WTC11 (cell line): ENCODE results near the gene CAMKMT.

Source experiments
- ATF1 ChIP-seq: sonication (generic); formaldehyde crosslinking; IDR thresholded peaks from 2 replicates; pipeline ENCODE4 v1.8.1; 2023; ENCODE audit warnings: mild to moderate bottlenecking, moderate library complexity, missing genetic modification reagents
- CBFB ChIP-seq: sonication (generic); formaldehyde crosslinking; IDR thresholded peaks from 2 replicates; pipeline ENCODE4 v1.8.1; 2022; ENCODE audit warnings: mild to moderate bottlenecking, low read depth, missing genetic modification reagents
- CREB1 ChIP-seq: sonication (generic); formaldehyde crosslinking; IDR thresholded peaks from 2 replicates; pipeline ENCODE4 v1.8.0; 2023; ENCODE audit warnings: mild to moderate bottlenecking, missing genetic modification reagents
- CTCF ChIP-seq: fragments of 200-600 bp; IDR thresholded peaks from 2 replicates; pipeline ENCODE4 v1.8.0; 2022; ENCODE audit warnings: antibody characterized with exemption
- ETV6 ChIP-seq: sonication (generic); formaldehyde crosslinking; IDR thresholded peaks from 2 replicates; pipeline ENCODE4 v1.8.1; 2022; ENCODE audit warnings: mild to moderate bottlenecking, missing genetic modification reagents
- TF ChIP-seq, protein P1 (sequence below): sonication (generic); formaldehyde crosslinking; conservative IDR thresholded peaks from 2 replicates; pipeline ENCODE4 v1.8.1; 2022; ENCODE audit warnings: mild to moderate bottlenecking, missing genetic modification reagents
- TF ChIP-seq, protein P2 (sequence below): sonication (generic); formaldehyde crosslinking; IDR thresholded peaks from 2 replicates; pipeline ENCODE4 v1.8.0; 2022; ENCODE audit warnings: mild to moderate bottlenecking, missing genetic modification reagents
- TF ChIP-seq, protein P3 (sequence below): sonication (generic); formaldehyde crosslinking; IDR thresholded peaks from 2 replicates; pipeline ENCODE4 v1.8.1; 2023; ENCODE audit warnings: mild to moderate bottlenecking, moderate library complexity, missing genetic modification reagents

DNA sequence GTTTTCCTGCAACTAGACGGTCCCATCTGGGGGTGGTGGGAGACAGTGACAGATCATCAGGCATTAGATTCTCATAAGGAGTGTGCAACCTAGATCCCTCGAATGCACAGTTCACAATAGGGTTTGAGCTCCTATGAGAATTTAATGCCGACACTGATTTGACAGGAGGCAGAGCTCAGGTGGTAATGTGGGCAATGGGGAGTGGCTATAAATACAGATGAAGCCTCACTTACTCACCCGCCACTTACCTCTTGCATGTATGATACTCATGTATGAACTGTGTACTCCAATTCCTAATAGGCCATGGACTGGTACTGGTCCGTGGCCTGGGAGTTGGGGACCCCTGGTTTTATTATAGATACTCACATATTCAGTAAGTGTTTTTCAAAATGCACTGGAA, 457.3 kb downstream of the CAMKMT start:
- TF ChIP-seq ETV6 (CRISPR knock-in tag) = no peak
- TF ChIP-seq, protein P1, sequence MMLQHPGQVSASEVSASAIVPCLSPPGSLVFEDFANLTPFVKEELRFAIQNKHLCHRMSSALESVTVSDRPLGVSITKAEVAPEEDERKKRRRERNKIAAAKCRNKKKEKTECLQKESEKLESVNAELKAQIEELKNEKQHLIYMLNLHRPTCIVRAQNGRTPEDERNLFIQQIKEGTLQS = no peak
- TF ChIP-seq CREB1 (CRISPR knock-in tag) = no peak
- TF ChIP-seq, protein P2, sequence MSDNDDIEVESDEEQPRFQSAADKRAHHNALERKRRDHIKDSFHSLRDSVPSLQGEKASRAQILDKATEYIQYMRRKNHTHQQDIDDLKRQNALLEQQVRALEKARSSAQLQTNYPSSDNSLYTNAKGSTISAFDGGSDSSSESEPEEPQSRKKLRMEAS = no peak
- no peak for TF ChIP-seq CBFB (CRISPR knock-in tag)
- TF ChIP-seq, protein P3, sequence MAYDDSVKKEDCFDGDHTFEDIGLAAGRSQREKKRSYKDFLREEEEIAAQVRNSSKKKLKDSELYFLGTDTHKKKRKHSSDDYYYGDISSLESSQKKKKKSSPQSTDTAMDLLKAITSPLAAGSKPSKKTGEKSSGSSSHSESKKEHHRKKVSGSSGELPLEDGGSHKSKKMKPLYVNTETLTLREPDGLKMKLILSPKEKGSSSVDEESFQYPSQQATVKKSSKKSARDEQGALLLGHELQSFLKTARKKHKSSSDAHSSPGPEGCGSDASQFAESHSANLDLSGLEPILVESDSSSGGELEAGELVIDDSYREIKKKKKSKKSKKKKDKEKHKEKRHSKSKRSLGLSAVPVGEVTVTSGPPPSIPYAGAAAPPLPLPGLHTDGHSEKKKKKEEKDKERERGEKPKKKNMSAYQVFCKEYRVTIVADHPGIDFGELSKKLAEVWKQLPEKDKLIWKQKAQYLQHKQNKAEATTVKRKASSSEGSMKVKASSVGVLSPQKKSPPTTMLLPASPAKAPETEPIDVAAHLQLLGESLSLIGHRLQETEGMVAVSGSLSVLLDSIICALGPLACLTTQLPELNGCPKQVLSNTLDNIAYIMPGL (CRISPR knock-in tag) = no peak
- no peak for TF ChIP-seq CTCF
- TF ChIP-seq ATF1 = no peak
